HepG2 (cell line): ENCODE results near the gene SUSD2. TPM values are rescaled to one million over a fixed set of nuclear protein-coding genes. Genes with fewer than 3 reads are reported as not detected.

ENCODE experiments used
- HHEX ChIP-seq: IDR thresholded peaks from 2 replicates; pipeline ENCODE4 v1.6.1; 2016; ENCODE audit warnings: control low read depth
- RERE ChIP-seq: IDR thresholded peaks from 2 replicates; pipeline ENCODE4 v1.6.1; 2016; ENCODE audit warnings: low read depth, missing genetic modification reagents, missing compliant biosample characterization
- SKIL ChIP-seq: sonication (generic); formaldehyde crosslinking; IDR thresholded peaks from 2 replicates; pipeline ENCODE4 v1.8.0; 2022; ENCODE audit warnings: missing genetic modification reagents, mild to moderate bottlenecking, moderate library complexity, borderline replicate concordance
- ZNF451 ChIP-seq: sonication (generic); formaldehyde crosslinking; IDR thresholded peaks from 2 replicates; pipeline ENCODE4 v1.5.0; 2020; ENCODE audit warnings: mild to moderate bottlenecking, missing genetic modification reagents
- ZSCAN30 ChIP-seq: sonication (generic); formaldehyde crosslinking; IDR thresholded peaks from 2 replicates; pipeline ENCODE4 v1.5.0; 2020; ENCODE audit warnings: mild to moderate bottlenecking, missing genetic modification reagents
- ZSCAN9 ChIP-seq: IDR thresholded peaks from 2 replicates; pipeline ENCODE4 v1.6.1; 2016; ENCODE audit warnings: borderline replicate concordance
- polyA plus RNA-seq, 8 experiments: library from polyadenylated mRNA; depleted of rRNA in 3 of 8; stranded (reverse) in 7 of 8; unstranded in 1 of 8; fragments of >200 nt; fragmentation: Illumina TruSeq in 4 of 8; extraction: Trizol in 4 of 8; gene quantifications; 2 replicates each; pipeline versions ENCODE4 v1.2.1 to v1.2.3, GENCODE V29; 2011 to 2016; ENCODE audit warnings: low read depth in 4 of 8, missing spikeins in 1 of 8, mixed read lengths in 1 of 8; ENCODE audit not compliant: insufficient read depth in 1 of 8
- total RNA-seq, 5 experiments: library from RNA; depleted of rRNA; stranded (reverse); fragments of >200 nt; fragmentation: Illumina TruSeq; extraction: Trizol; gene quantifications; 2 replicates each; pipeline ENCODE4 v1.2.3, GENCODE V29; 2016; ENCODE audit warnings: low read depth in 1 of 5

SUSD2 gene
- total and polyA plus RNA-seq, 2 of the 13 experiments (the other 11 are each of a cell fraction or from before 2014, with no cell fraction given) = 2.1 to 11.0 TPM

- no peak for TF ChIP-seq RERE (CRISPR knock-in tag)
- TF ChIP-seq ZSCAN30 (CRISPR knock-in tag) = no peak
- no peak for TF ChIP-seq ZSCAN9
- no peak for TF ChIP-seq HHEX (CRISPR knock-in tag)
- TF ChIP-seq ZNF451 (CRISPR knock-in tag) = no peak
- TF ChIP-seq SKIL = no peak
- TF ChIP-seq, all 625 proteins: peak for 0
These were observed 43.7 kb upstream of the SUSD2 start (continued) for GRCh38 chr22:24137595-24137994.
